SU-DHL-6 (cell line): ENCODE data around the gene IL6R.

Source experiments
- EZH2phosphoT487 ChIP-seq: fragments of 200-600 bp; sonication (generic), shearing (Covaris generic); conservative IDR thresholded peaks from 2 replicates; pipeline ENCODE4 v1.6.1; 2018; ENCODE audit warnings: mild to moderate bottlenecking, antibody characterized with exemption, low read length, moderate library complexity, mixed read lengths
- TF ChIP-seq, protein P1 (sequence below): fragments of 200-600 bp; sonication (generic); IDR thresholded peaks from one replicate; pipeline ENCODE4 v1.5.1; 2017; ENCODE audit warnings: antibody characterized with exemption, mild to moderate bottlenecking, low read length, moderate library complexity; ENCODE audit not compliant: insufficient read depth, poor library complexity, severe bottlenecking

DNA sequence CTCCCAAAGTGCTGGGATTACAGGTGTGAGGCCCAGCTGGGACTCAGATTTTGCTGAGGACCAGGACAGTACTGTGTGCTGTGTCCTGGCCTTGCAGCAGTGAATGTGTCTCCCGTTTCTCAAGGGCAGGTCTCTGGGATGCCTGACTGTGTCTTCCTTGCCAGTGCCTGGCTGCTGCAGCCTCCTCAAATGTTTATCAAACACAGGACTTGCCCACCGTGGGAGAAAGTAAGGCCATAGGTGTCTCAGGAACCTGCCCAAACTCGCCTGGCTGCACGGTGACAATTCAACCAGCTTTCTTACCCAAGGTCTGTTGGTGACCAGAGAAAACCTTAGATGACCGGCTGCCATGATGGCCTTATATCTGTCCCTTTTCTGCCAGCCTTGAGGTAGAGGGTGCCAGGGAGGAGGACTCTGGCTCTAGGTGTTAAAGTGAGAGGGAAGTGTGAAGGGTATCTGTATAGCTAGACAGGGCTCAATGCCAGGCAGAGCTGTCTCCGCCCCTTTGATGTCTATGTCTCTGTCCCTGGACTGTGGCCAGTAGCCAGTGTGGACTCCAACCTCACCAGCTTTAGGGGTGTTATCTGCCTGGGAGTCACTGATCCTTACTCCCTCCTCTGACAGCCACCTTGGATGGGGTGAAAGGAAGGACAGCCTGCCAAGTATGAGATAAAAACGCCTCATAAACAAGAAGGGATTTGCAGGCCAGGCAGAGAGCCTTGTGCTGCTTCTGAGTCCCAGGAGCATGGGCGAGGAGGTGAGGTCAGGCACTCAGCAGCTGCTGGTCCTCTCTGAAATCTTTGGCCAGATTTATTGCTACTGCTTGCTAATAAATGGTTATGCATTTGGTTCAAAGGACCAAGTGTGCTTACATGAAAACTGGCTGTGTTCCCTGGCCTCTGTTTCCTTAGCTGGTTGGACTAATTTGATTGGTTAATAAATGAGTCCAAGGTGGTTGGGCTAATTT, 22.3 kb downstream of the IL6R start:
- TF ChIP-seq, protein P1, sequence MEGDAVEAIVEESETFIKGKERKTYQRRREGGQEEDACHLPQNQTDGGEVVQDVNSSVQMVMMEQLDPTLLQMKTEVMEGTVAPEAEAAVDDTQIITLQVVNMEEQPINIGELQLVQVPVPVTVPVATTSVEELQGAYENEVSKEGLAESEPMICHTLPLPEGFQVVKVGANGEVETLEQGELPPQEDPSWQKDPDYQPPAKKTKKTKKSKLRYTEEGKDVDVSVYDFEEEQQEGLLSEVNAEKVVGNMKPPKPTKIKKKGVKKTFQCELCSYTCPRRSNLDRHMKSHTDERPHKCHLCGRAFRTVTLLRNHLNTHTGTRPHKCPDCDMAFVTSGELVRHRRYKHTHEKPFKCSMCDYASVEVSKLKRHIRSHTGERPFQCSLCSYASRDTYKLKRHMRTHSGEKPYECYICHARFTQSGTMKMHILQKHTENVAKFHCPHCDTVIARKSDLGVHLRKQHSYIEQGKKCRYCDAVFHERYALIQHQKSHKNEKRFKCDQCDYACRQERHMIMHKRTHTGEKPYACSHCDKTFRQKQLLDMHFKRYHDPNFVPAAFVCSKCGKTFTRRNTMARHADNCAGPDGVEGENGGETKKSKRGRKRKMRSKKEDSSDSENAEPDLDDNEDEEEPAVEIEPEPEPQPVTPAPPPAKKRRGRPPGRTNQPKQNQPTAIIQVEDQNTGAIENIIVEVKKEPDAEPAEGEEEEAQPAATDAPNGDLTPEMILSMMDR = no peak
- TF ChIP-seq EZH2phosphoT487 = no peak
